ENCODE measurements around the gene LDLRAD4.

Gene LDLRAD4

DNA sequence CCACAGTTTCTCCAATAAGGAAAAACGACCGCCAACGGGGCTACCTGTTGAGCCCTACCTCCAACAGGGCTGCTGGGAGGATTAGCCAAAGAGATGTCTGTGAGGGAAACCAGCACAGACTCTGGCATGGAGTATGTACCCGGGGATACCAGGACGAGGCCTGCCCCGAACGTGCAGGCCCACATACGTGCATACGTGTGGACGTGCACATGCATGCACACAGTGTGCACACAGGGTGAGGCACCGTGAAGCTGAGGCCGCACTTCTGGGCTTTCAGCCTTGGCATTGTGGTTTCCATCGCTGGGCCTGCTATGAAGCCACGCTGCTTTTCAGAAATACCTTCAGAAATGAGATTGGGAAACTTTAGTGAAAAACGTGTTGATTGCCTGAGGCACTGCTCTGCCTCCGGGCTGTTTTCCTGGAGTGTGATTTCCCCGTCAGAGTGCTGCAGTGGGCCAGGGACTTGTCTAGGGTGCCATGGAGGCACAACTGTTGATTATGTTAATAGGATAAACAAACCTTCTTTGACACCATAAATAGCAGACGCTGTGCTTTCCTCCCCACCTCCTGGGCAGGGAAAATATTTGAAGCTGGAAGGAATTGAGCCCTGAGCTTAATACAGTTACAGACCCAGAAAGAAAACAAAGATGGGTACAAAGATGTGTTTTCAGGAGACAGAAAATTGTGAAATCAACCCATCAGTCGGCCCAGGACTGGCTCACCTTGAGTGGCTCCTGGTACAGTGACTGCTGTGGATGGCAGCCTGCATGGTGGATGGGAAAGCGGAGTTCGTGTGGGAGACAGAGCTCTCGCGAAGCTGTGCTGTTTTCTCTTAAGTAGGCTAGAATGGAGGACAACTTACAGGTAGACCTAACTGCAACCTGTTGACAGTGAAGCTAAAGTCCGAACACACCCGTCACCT is 325.5 kb downstream of the LDLRAD4 start:
- no peak for DNase-seq (ENCODE audit: low read depth)
- H3K4me3 ChIP-seq (ENCODE audit: low read depth, low read length) = no peak overlapping the region
- TF ChIP-seq, protein P1, sequence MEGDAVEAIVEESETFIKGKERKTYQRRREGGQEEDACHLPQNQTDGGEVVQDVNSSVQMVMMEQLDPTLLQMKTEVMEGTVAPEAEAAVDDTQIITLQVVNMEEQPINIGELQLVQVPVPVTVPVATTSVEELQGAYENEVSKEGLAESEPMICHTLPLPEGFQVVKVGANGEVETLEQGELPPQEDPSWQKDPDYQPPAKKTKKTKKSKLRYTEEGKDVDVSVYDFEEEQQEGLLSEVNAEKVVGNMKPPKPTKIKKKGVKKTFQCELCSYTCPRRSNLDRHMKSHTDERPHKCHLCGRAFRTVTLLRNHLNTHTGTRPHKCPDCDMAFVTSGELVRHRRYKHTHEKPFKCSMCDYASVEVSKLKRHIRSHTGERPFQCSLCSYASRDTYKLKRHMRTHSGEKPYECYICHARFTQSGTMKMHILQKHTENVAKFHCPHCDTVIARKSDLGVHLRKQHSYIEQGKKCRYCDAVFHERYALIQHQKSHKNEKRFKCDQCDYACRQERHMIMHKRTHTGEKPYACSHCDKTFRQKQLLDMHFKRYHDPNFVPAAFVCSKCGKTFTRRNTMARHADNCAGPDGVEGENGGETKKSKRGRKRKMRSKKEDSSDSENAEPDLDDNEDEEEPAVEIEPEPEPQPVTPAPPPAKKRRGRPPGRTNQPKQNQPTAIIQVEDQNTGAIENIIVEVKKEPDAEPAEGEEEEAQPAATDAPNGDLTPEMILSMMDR (conservative IDR thresholded peaks at IDR 0.05; ENCODE audit: low read depth, low read length) = no peak

DNA sequence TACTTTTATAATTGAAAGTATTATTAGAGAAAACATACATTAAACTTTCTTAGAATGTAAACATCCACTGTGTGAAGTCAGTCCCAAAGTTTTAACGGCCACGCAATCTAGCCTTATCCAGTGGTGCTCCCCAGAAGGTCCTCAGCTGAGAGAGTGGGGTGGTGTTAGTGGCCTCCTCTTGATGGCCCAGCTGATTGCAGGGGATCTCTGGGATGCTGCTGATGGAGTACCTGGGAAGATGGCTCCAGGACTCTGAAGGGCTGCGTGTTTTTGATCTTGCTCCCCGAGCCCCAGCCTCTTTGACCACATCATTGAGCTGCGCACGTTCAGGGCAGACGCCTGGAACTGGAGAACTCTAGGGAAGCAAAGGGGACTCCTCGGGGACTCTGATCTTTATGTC is 326.4 kb downstream of the LDLRAD4 start:
- no peak overlapping the region for H3K4me3 ChIP-seq (ENCODE audit: low read depth, low read length)
- DNase-seq (ENCODE audit: low read depth) = no peak
- TF ChIP-seq, protein P1 (conservative IDR thresholded peaks at IDR 0.05; ENCODE audit: low read depth, low read length) = no peak

DNA sequence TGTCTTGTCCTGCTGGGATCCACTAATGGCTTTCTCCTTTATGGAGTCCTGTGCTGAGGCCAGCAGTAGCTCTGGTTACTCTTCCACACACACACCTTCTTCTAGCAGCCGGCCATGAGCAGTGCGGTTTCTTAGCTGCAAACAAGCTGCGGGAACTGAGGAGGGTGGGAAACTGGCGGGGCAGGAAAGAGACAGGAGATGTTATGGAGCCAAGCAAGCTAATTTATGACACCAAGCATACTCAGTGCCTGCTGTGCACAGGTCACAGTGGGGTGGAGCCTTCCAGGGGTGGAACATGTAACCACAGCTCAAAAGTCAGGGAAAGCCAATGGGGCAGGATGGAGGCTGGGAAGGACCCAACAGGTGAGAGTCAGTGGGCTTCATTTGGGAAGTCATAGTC is 327.0 kb downstream of the LDLRAD4 start:
- DNase-seq (ENCODE audit: low read depth) = no peak
- TF ChIP-seq, protein P1 (conservative IDR thresholded peaks at IDR 0.05; ENCODE audit: low read depth, low read length) = no peak
- H3K4me3 ChIP-seq (ENCODE audit: low read depth, low read length) = no peak overlapping the region

DNA sequence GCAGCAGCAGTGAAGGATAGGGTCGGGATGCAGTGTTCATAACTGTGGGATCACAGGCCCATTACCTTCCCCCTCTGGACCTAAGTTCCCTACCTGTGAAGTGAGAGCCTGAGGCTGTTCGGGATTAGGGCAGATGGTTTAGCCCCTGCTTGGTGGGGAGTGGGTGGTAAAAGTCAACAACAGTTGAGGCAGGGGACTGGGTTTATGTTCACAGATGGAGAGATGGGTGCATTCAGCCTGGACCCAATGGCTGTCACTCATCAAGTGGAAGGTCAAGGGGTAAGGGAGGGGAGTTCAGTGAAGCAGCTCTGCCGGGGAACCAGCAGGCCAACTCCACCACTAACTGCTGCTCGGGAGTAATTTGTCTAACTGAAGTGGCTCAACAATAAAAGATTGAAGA is 327.4 kb downstream of the LDLRAD4 start:
- TF ChIP-seq, protein P1 (conservative IDR thresholded peaks at IDR 0.05; ENCODE audit: low read depth, low read length) = no peak
- no peak for DNase-seq (ENCODE audit: low read depth)
- H3K4me3 ChIP-seq (ENCODE audit: low read depth, low read length) = no peak overlapping the region

DNA sequence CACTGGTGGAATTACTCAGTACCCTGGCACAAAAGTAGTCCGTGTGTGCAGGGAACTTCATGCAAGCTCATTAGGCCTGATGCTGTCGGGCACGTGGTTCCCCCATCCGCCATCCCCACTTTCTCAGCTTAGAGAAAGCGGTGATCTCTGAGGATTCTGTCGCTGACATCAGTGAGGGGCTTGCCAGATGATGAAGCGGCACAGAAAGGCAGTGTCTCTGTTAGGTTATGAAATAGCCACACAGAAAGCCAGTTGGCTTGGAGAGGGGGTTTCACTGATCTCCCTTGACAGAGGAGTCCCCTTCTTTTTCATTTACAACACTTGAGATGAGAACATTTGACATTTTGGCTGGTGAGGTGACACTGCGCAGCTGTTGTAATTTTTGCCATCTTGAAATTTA is 328.1 kb downstream of the LDLRAD4 start:
- no peak overlapping the region for H3K4me3 ChIP-seq (ENCODE audit: low read depth, low read length)
- TF ChIP-seq, protein P1 (conservative IDR thresholded peaks at IDR 0.05; ENCODE audit: low read depth, low read length) = no peak
- DNase-seq (ENCODE audit: low read depth) = no peak

DNA sequence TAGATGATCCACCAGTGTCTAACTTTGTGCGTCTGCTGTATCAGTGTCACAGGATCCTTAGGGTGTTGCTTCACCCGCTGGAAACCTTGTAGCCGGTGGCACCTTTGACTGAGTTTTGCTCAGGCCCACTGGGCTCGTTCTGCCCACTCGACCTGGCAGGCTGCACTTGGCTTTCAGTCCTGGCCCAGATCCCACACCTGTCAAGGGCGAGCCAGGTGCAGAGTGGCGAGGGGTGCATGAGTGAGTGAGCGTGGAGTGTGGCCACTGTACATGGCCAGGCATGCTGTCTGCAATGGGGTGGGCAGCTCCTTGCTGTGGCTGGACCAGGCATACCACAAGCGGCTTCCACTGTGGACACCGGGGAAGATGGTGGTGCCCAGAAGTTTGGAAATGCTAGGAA is 328.8 kb downstream of the LDLRAD4 start:
- no peak for DNase-seq (ENCODE audit: low read depth)
- no peak overlapping the region for H3K4me3 ChIP-seq (ENCODE audit: low read depth, low read length)
- TF ChIP-seq, protein P1 (conservative IDR thresholded peaks at IDR 0.05; ENCODE audit: low read depth, low read length) = no peak
